ENCODE data around the gene MTCL1. TPM values are rescaled to one million over a fixed set of nuclear protein-coding genes. Genes with fewer than 3 reads are reported as not detected.

The MTCL1 gene
- total and polyA plus RNA-seq, 10 of the 15 experiments (the other 5 are each of a cell fraction or from before 2014, with no cell fraction given) = 0.03 to 0.36 (median 0.13) TPM; not detected in 4

DNA sequence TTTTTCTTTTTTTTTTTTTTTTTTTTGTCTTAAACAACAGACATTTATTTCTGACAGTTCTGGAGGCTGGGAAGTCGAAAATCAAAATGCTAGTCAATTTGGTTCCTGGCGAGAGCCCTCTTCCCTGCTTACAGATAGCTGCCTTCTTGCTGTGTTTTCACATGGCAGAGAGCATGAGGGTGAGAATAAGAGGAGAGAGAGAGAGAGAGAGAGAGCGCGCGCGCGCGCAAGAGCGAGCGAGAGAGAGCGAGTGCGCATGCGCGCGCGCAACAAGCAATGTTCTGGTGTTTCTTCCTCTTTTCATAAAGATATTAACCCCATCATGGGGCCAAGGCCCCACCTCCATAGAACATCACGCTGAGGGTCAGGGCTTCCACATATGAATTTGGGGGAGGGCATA, 20.9 kb downstream of the MTCL1 start:
- Histone ChIP-seq H3K79me2 (ENCODE audit: control insufficient read depth, insufficient read depth, low read length) (no peaks in the 10 kb centered on the region), H4K20me1 (ENCODE audit: control insufficient read depth, insufficient read depth) (no peaks in the 10 kb centered on the region), H2AFZ (ENCODE audit: control insufficient read depth, low read depth, low read length) (no peak overlapping the region), H3K9me3 (replicated peaks; ENCODE audit: control insufficient read depth, insufficient read depth, low read length) (no peaks in the 10 kb centered on the region), H3K27ac (ENCODE audit: control insufficient read depth, insufficient read depth) (no peak overlapping the region), H3K36me3 (ENCODE audit: control insufficient read depth in 2 of 2, insufficient read depth in 2 of 2, low read length in 1 of 2) (no peaks in the 10 kb centered on the region), H3K9ac (ENCODE audit: control insufficient read depth, insufficient read depth, low read length) (no peak overlapping the region), H3K27me3 (replicated peaks in 1 of 2; ENCODE audit: control insufficient read depth in 2 of 2, insufficient read depth in 2 of 2, low read length in 1 of 2) (no peaks in the 10 kb centered on the region), H3K4me3 (no peak overlapping the region), H3K4me1 (ENCODE audit: control insufficient read depth, insufficient read depth, low read length) (no peaks in the 10 kb centered on the region), H3K4me2 (ENCODE audit: control insufficient read depth, insufficient read depth) (no peak overlapping the region)
- TF ChIP-seq ZNF384 (IDR thresholded peaks at IDR 0.05; ENCODE audit: borderline replicate concordance, low read depth, low read length) (no peak), SMARCA5 (IDR thresholded peaks at IDR 0.05) (no peak), GATAD2B (conservative IDR thresholded peaks at IDR 0.05; ENCODE audit: low read depth) (no peak), SMC3 (IDR thresholded peaks at IDR 0.05; ENCODE audit: borderline replicate concordance, low read length) (no peak), ZNF207 (IDR thresholded peaks at IDR 0.05; ENCODE audit: borderline replicate concordance) (no peak), ETV6 (conservative IDR thresholded peaks at IDR 0.05 in 1 of 2, IDR thresholded peaks at IDR 0.05 in 1 of 2; ENCODE audit: borderline replicate concordance in 1 of 2, low read depth in 1 of 2) (no peak), POU2F2 (IDR thresholded peaks at IDR 0.05; ENCODE audit: borderline replicate concordance, low read depth, low read length) (no peak), ZSCAN29 (IDR thresholded peaks at IDR 0.05) (no peak), BMI1 (IDR thresholded peaks at IDR 0.05; ENCODE audit: borderline replicate concordance) (no peak), HDGF (IDR thresholded peaks at IDR 0.05) (no peak), TARDBP (IDR thresholded peaks at IDR 0.05; ENCODE audit: borderline replicate concordance) (no peak), PML (IDR thresholded peaks at IDR 0.05; ENCODE audit: low read length) (no peak), BCL11A (IDR thresholded peaks at IDR 0.05; ENCODE audit: low read depth, low read length) (no peak), FOXK2 (IDR thresholded peaks at IDR 0.05) (no peak), CBX5 (IDR thresholded peaks at IDR 0.05; ENCODE audit: low read depth) (no peak), E2F4 (IDR thresholded peaks at IDR 0.05; ENCODE audit: low read depth, low read length) (no peak), MAX (IDR thresholded peaks at IDR 0.05; ENCODE audit: low read depth, low read length) (no peak), PAX5 (IDR thresholded peaks at IDR 0.05; ENCODE audit: borderline replicate concordance, low read depth, low read length) (no peak)
- ChIA-PET RAD21 (ENCODE audit: unreplicated experiment) (no interaction called here), CTCF (no interaction called here), POLR2A (interaction anchor here (0.6 to 0.7 kb wide), 2 partner anchors 9 to 204 kb away, joined by 3 to 4 read pairs; no protein-coding TSS in a partner anchor), SMC1A (ENCODE audit: uncharacterized antibody, unreplicated experiment) (no interaction called here)
- DNase-seq (ENCODE audit: low read depth, low spot score) (no peak), ATAC-seq (no peak), FAIRE-seq (no peak)
- WGBS (ENCODE audit: insufficient coverage, insufficient replicate concordance, low lambda C conversion rate, missing lambda C conversion rate) = 34% methylated on average over 3 of the region's 17 CpGs
- in situ Hi-C loops (cut with MboI) (no loop called here), intact Hi-C loops (cut with micrococcal nuclease; ENCODE audit: unreplicated experiment) (no loop called here)
- BruUV-seq (replicated peaks) = no TSS peak

Data from GM12878 (cell line).